Central memory CD8-positive, alpha-beta T cell (primary cell): ENCODE measurements around the gene DKK1.
"Not testable (repeated sequence)": the region's sequence is repeated elsewhere in the genome, so short reads cannot be mapped to it uniquely, and the experiment has no call there.

Experiments
- ATAC-seq: fragments of 150-1000 bp; cut with Tn5 transposase; replicated peaks from 2 replicates; pipeline ENCODE4 v1.10.0; 2022; ENCODE audit warnings: mild to moderate bottlenecking, moderate FRiP score, moderate number of reproducible peaks; ENCODE audit not compliant: poor library complexity, severe bottlenecking; ENCODE audit errors: extremely low read depth
- DNase-seq, 2 donors: peaks; one replicate each; pipeline ENCODE4 v3.0.0; 2021; ENCODE audit warnings: low spot score in 2 of 2
- H3K27ac Mint-ChIP-seq: one replicate; pipeline ENCODE4 v1.8.0; 2022; ENCODE audit warnings: low read depth, mild to moderate bottlenecking, moderate library complexity, mixed read lengths
- H3K27me3 Mint-ChIP-seq: one replicate; pipeline ENCODE4 v1.8.0; 2022; ENCODE audit warnings: mixed read lengths
- H3K36me3 Mint-ChIP-seq: one replicate; pipeline ENCODE4 v1.8.0; 2022; ENCODE audit warnings: mild to moderate bottlenecking, moderate library complexity, mixed read lengths; ENCODE audit not compliant: insufficient read depth
- H3K4me1 Mint-ChIP-seq: one replicate; pipeline ENCODE4 v1.8.0; 2022; ENCODE audit warnings: mixed read lengths
- H3K4me3 Mint-ChIP-seq: one replicate; pipeline ENCODE4 v1.8.0; 2022; ENCODE audit warnings: mild to moderate bottlenecking, moderate library complexity, mixed read lengths
- H3K9me3 Mint-ChIP-seq: one replicate; pipeline ENCODE4 v1.8.0; 2022; ENCODE audit warnings: mixed read lengths

The DKK1 gene

GRCh38 chr10:52353960-52354394, 39.9 kb downstream of the DKK1 start:
- H3K9me3 Mint-ChIP-seq = peaks cover 19% of the 10 kb centered on the region
- H3K4me1 Mint-ChIP-seq = no peaks in the 10 kb centered on the region
- H3K36me3 Mint-ChIP-seq = no peaks in the 10 kb centered on the region
- ATAC-seq (no peak), DNase-seq (no peak)
- H3K4me3 Mint-ChIP-seq = no peak overlapping the region
- no peaks in the 10 kb centered on the region for H3K27me3 Mint-ChIP-seq
- H3K27ac Mint-ChIP-seq = no peak overlapping the region

- DNase-seq = no peak
- no peaks in the 10 kb centered on the region for H3K27me3 Mint-ChIP-seq
- H3K27ac Mint-ChIP-seq = no peak overlapping the region
- no peak overlapping the region for H3K4me3 Mint-ChIP-seq
- no peaks in the 10 kb centered on the region for H3K4me1 Mint-ChIP-seq
- ATAC-seq = no peak
- H3K9me3 Mint-ChIP-seq = peaks cover 17% of the 10 kb centered on the region
- no peaks in the 10 kb centered on the region for H3K36me3 Mint-ChIP-seq
These were observed 43.9 kb downstream of the DKK1 start for GRCh38 chr10:52357971-52358370.

- no peak overlapping the region for H3K4me3 Mint-ChIP-seq
- H3K27me3 Mint-ChIP-seq = no peaks in the 10 kb centered on the region
- no peak for DNase-seq
- H3K4me1 Mint-ChIP-seq = no peaks in the 10 kb centered on the region
- H3K9me3 Mint-ChIP-seq = peaks cover 12% of the 10 kb centered on the region
- no peak for ATAC-seq
- H3K36me3 Mint-ChIP-seq = no peaks in the 10 kb centered on the region
- no peak overlapping the region for H3K27ac Mint-ChIP-seq
These were observed 45.4 kb downstream of the DKK1 start for GRCh38 chr10:52359441-52359840.

GRCh38 chr10:52365547-52366432, 51.7 kb downstream of the DKK1 start:
- H3K4me3 Mint-ChIP-seq, H3K27ac Mint-ChIP-seq, H3K36me3 Mint-ChIP-seq, H3K9me3 Mint-ChIP-seq, ATAC-seq, H3K27me3 Mint-ChIP-seq, DNase-seq, H3K4me1 Mint-ChIP-seq: not testable (repeated sequence)
